Small intestine (tissue), 7 donors: Measurements from ENCODE around the gene GPAT2. TPM values are rescaled to one million over a fixed set of nuclear protein-coding genes. Genes with fewer than 3 reads are reported as not detected.
"Not testable (repeated sequence)": the region's sequence is repeated elsewhere in the genome, so short reads cannot be mapped to it uniquely, and the experiment has no call there.

Experiments used
- DNase-seq, 2 donors: peaks; one replicate each; pipeline versions ENCODE4 v3.0.0 to v3.0.0-alpha.2; 2013
- FAIRE-seq: peaks from 2 replicates; lab custom pipeline; 2012; peaks lifted over from hg19 to GRCh38; lab: Jason Lieb, UNC
- H3K27ac ChIP-seq, 3 donors: one replicate each; pipeline ENCODE4 v1.5.1; 2013; ENCODE audit warnings: low read length in 2 of 3, mild to moderate bottlenecking in 2 of 3, control low read depth in 1 of 3, inconsistent platforms in 1 of 3, low read depth in 1 of 3, moderate library complexity in 1 of 3
- H3K27me3 ChIP-seq, 3 donors: one replicate each; pipeline ENCODE4 v1.6.1; 2013; ENCODE audit warnings: low read length in 3 of 3, inconsistent platforms in 1 of 3; ENCODE audit not compliant: control insufficient read depth in 3 of 3, insufficient read depth in 3 of 3
- H3K36me3 ChIP-seq, 3 donors: one replicate each; pipeline ENCODE4 v1.6.1; 2013; ENCODE audit warnings: low read length in 3 of 3, inconsistent platforms in 1 of 3, low read depth in 1 of 3, mild to moderate bottlenecking in 1 of 3, moderate library complexity in 1 of 3; ENCODE audit not compliant: control insufficient read depth in 3 of 3, insufficient read depth in 2 of 3
- H3K4me1 ChIP-seq, 3 donors: one replicate each; pipeline ENCODE4 v1.6.1; 2013; ENCODE audit warnings: low read length in 2 of 3, inconsistent platforms in 1 of 3, low read depth in 1 of 3, mild to moderate bottlenecking in 1 of 3, moderate library complexity in 1 of 3; ENCODE audit not compliant: control insufficient read depth in 3 of 3, insufficient read depth in 2 of 3
- H3K4me3 ChIP-seq, 3 donors: one replicate each; pipeline ENCODE4 v1.5.1; 2013; ENCODE audit warnings: low read length in 3 of 3, control low read depth in 1 of 3, inconsistent platforms in 1 of 3, low read depth in 1 of 3, mild to moderate bottlenecking in 1 of 3, moderate library complexity in 1 of 3
- H3K9me3 ChIP-seq, 2 donors: one replicate each; pipeline ENCODE4 v1.6.1; 2013; ENCODE audit warnings: low read depth in 1 of 2, low read length in 1 of 2; ENCODE audit not compliant: control insufficient read depth in 2 of 2, insufficient read depth in 1 of 2
- WGBS, 3 donors: extraction: QIAGEN DNeasy Blood & Tissue Kit; methylation state at CpG; one replicate each; pipeline ENCODE4 v1.1.7; 2013; 5-methylcytosine and 5-hydroxymethylcytosine counted together
- polyA plus RNA-seq, 4 donors: library from polyadenylated mRNA; stranded (reverse) in 3 of 4; unstranded in 1 of 4; fragments of 200-250 nt in 3 of 4; fragments of 120-200 nt in 1 of 4; gene quantifications; one replicate each; pipeline versions ENCODE4 v1.2.1 to v1.2.3, GENCODE V29; 2013
- donor health status: healthy with polysubstance abuse.
- donor health status: control.
- donor health status: control.
- donor health status: Bipolar disorder and iron deficiency.
- donor health status: healthy.

GPAT2 gene
- polyA plus RNA-seq, 4 donors: 0.22 to 6.5 (median 0.93) TPM; not detected in 1

GRCh38 chr2:96010320-96011128 lies 24.2 kb downstream of the GPAT2 start:
- H3K9me3 ChIP-seq, H3K4me1 ChIP-seq, H3K36me3 ChIP-seq, H3K27me3 ChIP-seq, FAIRE-seq: not testable (repeated sequence)
- peak overlapping the region in 2 of 3 donors; percentile 28 to 49 for H3K27ac ChIP-seq
- peak; percentile 89 to 95 for DNase-seq
- WGBS, 3 donors: 0% methylated on average over 7 to 34 of the region's 65 CpGs
- H3K4me3 ChIP-seq: peak overlapping the region in 2 of 3 donors; percentile 38 to 44

DNA sequence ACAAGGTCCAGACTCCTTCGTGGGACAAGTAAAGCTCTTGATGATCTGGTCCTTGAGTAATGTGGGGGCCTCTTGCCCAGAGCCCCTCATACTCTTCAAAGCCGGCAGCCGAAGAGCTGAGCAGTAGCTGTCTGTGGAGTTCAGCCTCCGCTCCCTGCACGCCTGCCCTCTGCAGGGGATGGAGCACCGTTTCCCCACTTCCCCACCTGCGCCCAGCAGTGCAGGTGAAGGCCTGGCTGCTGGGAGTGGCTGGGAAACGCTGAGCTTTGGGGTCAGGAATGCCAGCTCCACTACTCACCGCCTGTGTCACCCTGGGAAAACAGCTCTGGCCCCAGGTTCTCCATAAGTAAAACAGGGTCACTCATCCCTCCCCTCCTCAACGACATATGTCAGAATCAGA lies 24.9 kb downstream of the GPAT2 start:
- FAIRE-seq, H3K4me1 ChIP-seq, H3K9me3 ChIP-seq, H3K27me3 ChIP-seq, H3K36me3 ChIP-seq: not testable (repeated sequence)
- WGBS, 3 donors: 5 to 10% (median 8%) methylated on average over 8 to 10 of the region's 10 CpGs
- peak overlapping the region in 2 of 3 donors; percentile 28 to 49 for H3K27ac ChIP-seq
- H3K4me3 ChIP-seq: peak overlapping the region in 1 of 3 donors; percentile 44
- DNase-seq: peak; percentile 42 to 69

- not testable (repeated sequence) for H3K36me3 ChIP-seq, H3K9me3 ChIP-seq, FAIRE-seq, H3K4me3 ChIP-seq, H3K4me1 ChIP-seq, DNase-seq, H3K27ac ChIP-seq, H3K27me3 ChIP-seq
- 80 to 88% (median 83%) methylated on average over 6 of the region's 6 CpGs for WGBS, 3 donors
These were observed 26.7 kb downstream of the GPAT2 start for GRCh38 chr2:96008051-96008450.

DNA sequence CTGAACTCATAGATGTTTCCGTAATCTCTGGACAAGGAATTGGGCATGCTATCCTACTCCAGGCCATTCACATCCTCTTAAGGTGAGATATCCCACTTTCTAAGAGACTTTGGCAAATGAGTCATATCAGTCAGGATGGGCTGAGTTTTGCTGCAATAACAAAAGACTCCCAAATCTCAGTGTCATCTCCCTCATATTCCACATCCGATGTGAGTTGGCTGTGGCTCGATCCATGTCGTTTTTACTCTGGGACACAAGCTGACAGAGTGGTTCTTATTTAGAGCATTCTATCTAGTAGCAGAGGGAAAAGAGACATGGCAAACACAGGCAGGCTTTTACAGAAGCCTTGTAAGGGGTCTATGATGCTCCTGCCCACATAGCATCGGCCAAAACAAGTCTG lies 28.5 kb downstream of the GPAT2 start:
- DNase-seq, H3K27me3 ChIP-seq, H3K9me3 ChIP-seq, H3K4me1 ChIP-seq, H3K36me3 ChIP-seq, H3K27ac ChIP-seq, FAIRE-seq, H3K4me3 ChIP-seq: not testable (repeated sequence)
- 87 to 92% (median 89%) methylated on average over 5 of the region's 5 CpGs for WGBS, 3 donors

DNA sequence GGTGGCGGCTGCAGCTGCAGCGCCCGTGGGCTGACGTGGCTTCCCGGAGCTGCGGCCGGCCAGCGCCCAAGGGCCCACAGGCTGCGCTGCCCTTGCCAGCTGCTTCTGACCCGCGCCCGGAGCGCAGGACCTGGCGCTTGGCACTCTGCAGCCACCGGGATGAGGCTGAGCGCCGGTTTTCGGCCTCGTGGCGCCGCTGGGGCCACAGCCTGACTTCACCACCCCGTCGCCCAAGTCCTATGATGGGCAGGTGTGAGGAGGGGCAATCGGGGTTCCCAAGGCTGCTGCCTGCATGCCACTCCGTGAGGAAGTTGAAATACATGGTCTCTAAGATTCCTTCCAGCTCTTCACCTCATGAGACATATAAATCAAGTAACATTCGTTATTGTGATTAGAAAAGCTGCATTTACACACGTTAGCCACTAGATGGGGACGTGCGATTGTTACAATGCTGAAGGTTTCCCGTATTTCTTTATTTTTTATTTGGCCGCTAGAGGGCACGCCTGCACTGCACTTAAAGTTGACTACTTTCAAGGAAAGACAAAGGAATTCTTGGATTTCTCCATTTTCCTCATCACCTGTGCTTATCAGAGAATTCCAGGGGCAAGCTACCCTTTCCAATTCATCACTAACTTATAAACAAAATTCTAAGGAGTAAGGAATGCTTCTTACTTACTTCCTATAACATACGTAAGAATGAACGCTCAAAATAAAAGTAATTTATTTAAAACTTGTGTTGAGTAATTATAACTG lies 42.0 kb downstream of the GPAT2 start:
- H3K36me3 ChIP-seq, H3K4me1 ChIP-seq, H3K27me3 ChIP-seq, FAIRE-seq, H3K9me3 ChIP-seq: not testable (repeated sequence)
- peak; percentile 35 to 54 for DNase-seq
- WGBS, 3 donors: 4 to 5% (median 5%) methylated on average over 21 to 34 of the region's 34 CpGs
- Histone ChIP-seq H3K27ac (peak overlapping the region; percentile 37 to 77 (median 73)), H3K4me3 (peak overlapping the region; percentile 45 to 66 (median 55))

DNA sequence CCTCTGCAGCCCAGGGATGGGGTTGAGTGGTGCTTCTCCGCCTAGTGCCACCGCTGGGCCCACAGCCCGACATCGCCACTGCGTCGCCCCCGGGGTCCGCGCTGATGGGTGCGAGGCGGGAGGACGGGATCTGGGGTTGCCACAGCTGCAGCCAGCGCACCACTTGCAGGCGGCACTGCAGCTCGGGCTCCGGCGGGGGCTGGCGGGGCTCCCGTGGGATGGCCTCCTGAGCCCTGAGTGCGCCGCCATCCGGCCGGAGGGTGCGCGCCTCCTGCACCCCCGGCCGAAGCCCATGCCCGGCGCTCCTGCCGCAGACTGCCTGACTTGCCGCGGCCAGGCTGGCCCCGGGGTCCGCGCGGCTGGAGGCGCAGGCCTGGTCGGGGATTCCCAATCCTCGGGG lies 42.6 kb downstream of the GPAT2 start:
- 0% methylated on average over 18 of the region's 39 CpGs; no CpG with 5 or more reads in 2 of the 3 donors for WGBS, 3 donors
- not testable (repeated sequence) for DNase-seq

DNA sequence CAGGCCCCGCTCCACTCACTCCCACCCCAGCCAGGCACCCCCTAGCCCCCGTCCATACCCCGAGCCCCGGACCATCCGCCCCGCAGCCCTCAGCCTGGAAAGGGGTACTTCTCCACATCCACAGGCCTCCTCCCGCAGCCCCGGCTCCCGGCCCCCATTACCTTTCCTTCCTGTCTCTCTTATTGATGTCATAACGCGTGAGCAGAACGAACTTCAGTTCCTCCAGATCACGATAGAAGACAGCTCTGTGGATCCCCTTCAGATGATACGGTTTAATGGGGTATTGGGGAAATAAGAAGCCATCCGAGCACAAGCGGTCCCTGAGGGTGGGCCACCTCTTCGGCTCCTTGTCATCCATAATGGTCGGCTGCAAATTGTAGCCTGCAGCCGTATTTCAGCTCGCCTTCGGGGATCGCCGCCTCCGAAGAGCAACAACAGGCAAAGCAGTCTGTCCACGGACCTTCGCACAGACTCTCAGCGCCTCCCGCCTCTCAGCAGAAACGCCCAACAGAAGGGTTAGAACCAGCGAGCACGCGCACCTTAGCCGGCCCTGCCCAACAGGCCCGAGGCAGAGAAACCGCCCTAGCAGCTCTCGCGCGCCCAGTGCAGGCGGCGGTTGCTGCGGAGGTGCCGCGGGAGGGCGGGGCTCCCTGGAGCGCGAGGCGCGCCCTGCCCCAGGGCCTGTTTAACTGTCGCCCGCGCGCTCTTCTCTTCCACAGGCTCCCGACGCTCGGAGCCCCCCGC lies 43.2 kb downstream of the GPAT2 start, which contains the start of gene ANKRD36C:
Gene ANKRD36C, minus strand, starts transcription at position 474 of the 744 bp plus-strand sequence. Its CDS starts 116 bp downstream, at position 358.
- WGBS, 3 donors: 0 to 1% (median 0%) methylated on average over 22 to 31 of the region's 56 CpGs
- not testable (repeated sequence) for H3K9me3 ChIP-seq, H3K36me3 ChIP-seq, H3K27me3 ChIP-seq, H3K4me1 ChIP-seq, FAIRE-seq
- H3K4me3 ChIP-seq: peak within 1 kb of the TSS; percentile 45 to 70 (median 55)
- H3K27ac ChIP-seq: peak within 1 kb of the TSS; percentile 84 to 94 (median 85)
- peak; percentile 55 to 81 for DNase-seq

More for the DNA sequence above, 42.6 kb downstream of the GPAT2 start:
- not testable (repeated sequence) for FAIRE-seq, H3K27me3 ChIP-seq, H3K36me3 ChIP-seq, H3K4me1 ChIP-seq, H3K9me3 ChIP-seq
- Histone ChIP-seq H3K4me3 (peak overlapping the region in 2 of 3 donors; percentile 55 to 66), H3K27ac (peak overlapping the region in 2 of 3 donors; percentile 73 to 77)

DNA sequence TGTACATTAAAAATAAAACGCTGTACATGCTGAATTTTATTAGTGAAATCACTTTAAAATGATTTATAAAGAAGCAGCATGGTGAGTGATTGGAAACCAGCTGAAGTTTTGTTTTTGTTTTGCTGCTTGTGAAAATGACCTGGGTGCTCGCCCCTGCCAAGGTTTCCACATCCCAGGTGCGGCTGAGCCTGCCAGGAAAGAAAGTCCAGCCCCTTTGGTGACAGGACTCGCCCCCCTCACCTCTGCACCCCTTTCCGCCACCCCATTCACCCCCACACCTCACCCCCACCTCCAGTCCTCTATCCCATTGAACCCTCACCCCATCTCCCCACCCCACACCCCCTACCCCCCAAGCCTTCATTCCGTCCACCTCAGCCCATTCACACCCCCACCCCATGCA lies 43.8 kb downstream of the GPAT2 start:
- not testable (repeated sequence) for H3K36me3 ChIP-seq, FAIRE-seq, H3K4me1 ChIP-seq, H3K27ac ChIP-seq, H3K9me3 ChIP-seq, H3K27me3 ChIP-seq
- WGBS, 3 donors: 2 to 6% (median 3%) methylated on average over 5 to 6 of the region's 6 CpGs
- DNase-seq: peak in 1 of 2 donors; percentile 28
- peak overlapping the region in 2 of 3 donors; percentile 13 to 15 for H3K4me3 ChIP-seq
